Measurements from ENCODE around the gene OR2T8.

DNA sequence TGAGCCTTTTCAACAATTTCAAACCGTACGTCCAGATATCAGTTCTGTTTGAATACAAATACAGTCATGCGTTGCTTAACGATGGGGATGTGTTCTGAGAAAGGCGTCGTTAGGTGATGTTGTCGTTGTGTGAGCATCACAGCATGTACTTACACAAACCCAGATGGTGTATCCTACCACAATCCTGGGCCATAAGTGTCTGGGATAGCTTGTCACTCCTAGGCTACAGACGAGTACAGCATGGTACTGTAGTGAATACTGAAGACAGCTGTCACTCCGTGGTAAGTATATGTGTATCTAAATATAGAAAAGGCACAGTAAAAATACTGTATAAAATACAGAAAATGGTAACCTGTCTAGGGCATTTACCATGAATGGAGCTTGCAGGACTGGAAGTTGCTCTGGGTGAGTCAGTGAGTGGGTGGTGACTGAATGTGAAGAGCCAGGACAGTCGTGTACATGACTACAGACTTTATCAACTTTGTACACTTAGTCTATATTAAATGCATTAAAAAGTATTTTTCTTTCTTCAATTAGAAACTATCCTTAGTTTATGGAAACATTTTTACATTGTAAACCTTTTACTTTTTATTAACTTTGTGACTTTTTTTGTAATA is 35.1 kb upstream of the OR2T8 start:
- TF ChIP-seq, protein P1, sequence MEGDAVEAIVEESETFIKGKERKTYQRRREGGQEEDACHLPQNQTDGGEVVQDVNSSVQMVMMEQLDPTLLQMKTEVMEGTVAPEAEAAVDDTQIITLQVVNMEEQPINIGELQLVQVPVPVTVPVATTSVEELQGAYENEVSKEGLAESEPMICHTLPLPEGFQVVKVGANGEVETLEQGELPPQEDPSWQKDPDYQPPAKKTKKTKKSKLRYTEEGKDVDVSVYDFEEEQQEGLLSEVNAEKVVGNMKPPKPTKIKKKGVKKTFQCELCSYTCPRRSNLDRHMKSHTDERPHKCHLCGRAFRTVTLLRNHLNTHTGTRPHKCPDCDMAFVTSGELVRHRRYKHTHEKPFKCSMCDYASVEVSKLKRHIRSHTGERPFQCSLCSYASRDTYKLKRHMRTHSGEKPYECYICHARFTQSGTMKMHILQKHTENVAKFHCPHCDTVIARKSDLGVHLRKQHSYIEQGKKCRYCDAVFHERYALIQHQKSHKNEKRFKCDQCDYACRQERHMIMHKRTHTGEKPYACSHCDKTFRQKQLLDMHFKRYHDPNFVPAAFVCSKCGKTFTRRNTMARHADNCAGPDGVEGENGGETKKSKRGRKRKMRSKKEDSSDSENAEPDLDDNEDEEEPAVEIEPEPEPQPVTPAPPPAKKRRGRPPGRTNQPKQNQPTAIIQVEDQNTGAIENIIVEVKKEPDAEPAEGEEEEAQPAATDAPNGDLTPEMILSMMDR (IDR thresholded peaks at IDR 0.05), result no peak
- no peak for TF ChIP-seq POLR2A (IDR thresholded peaks at IDR 0.05)

All from testis (tissue), 2 donors.